Activated CD4-positive, CD25-positive, alpha-beta regulatory T cell (primary cell): ENCODE results near the gene KCNN3.

Source experiments
- DNase-seq, 4 experiments: peaks; one replicate each; lab custom pipeline; 2025; lab: John Stamatoyannopoulos, UW

KCNN3 gene

GRCh38 chr1:154860156-154860870 is 9.8 kb downstream of the KCNN3 start:
- no peak for DNase-seq

- DNase-seq = no peak
These were observed 10.3 kb downstream of the KCNN3 start for GRCh38 chr1:154859786-154860155.

- DNase-seq = no peak
These were observed 10.8 kb downstream of the KCNN3 start for GRCh38 chr1:154859151-154859785.

GRCh38 chr1:154857441-154858215 is 12.5 kb downstream of the KCNN3 start:
- DNase-seq = no peak

GRCh38 chr1:154857022-154857421 is 13.1 kb downstream of the KCNN3 start:
- no peak for DNase-seq

GRCh38 chr1:154856544-154856943 is 13.5 kb downstream of the KCNN3 start:
- DNase-seq = no peak

- DNase-seq = no peak
These were observed 14.0 kb downstream of the KCNN3 start for GRCh38 chr1:154856049-154856448.

GRCh38 chr1:154855186-154855851 is 14.8 kb downstream of the KCNN3 start:
- DNase-seq = no peak

- DNase-seq = no peak
These were observed 17.2 kb downstream of the KCNN3 start for GRCh38 chr1:154852845-154853244.

GRCh38 chr1:154851392-154852177 is 18.5 kb downstream of the KCNN3 start:
- no peak for DNase-seq

- DNase-seq = no peak
These were observed 20.4 kb downstream of the KCNN3 start for GRCh38 chr1:154849645-154850131.

- no peak for DNase-seq
These were observed 21.1 kb downstream of the KCNN3 start for GRCh38 chr1:154848983-154849382.

GRCh38 chr1:154847891-154848290 is 22.2 kb downstream of the KCNN3 start:
- DNase-seq = no peak

- no peak for DNase-seq
These were observed 23.3 kb downstream of the KCNN3 start for GRCh38 chr1:154846565-154847442.

GRCh38 chr1:154845879-154846278 is 24.2 kb downstream of the KCNN3 start:
- no peak for DNase-seq

GRCh38 chr1:154845174-154845573 is 24.9 kb downstream of the KCNN3 start:
- no peak for DNase-seq

- no peak for DNase-seq
These were observed 25.8 kb downstream of the KCNN3 start for GRCh38 chr1:154844297-154844681.

- DNase-seq = no peak
These were observed 26.3 kb downstream of the KCNN3 start for GRCh38 chr1:154843636-154844296.

GRCh38 chr1:154842635-154843034 is 27.4 kb downstream of the KCNN3 start:
- no peak for DNase-seq

- no peak for DNase-seq
These were observed 28.7 kb downstream of the KCNN3 start for GRCh38 chr1:154841384-154841783.
